Measurements from ENCODE around the gene NOXO1. TPM values are rescaled to one million over a fixed set of nuclear protein-coding genes. Genes with fewer than 3 reads are reported as not detected.

Gene NOXO1
- total and polyA plus RNA-seq, 2 donors (not counting 3 experiments of a cell fraction or from before 2014, with no cell fraction given), result 0.37 to 0.60 TPM

DNA sequence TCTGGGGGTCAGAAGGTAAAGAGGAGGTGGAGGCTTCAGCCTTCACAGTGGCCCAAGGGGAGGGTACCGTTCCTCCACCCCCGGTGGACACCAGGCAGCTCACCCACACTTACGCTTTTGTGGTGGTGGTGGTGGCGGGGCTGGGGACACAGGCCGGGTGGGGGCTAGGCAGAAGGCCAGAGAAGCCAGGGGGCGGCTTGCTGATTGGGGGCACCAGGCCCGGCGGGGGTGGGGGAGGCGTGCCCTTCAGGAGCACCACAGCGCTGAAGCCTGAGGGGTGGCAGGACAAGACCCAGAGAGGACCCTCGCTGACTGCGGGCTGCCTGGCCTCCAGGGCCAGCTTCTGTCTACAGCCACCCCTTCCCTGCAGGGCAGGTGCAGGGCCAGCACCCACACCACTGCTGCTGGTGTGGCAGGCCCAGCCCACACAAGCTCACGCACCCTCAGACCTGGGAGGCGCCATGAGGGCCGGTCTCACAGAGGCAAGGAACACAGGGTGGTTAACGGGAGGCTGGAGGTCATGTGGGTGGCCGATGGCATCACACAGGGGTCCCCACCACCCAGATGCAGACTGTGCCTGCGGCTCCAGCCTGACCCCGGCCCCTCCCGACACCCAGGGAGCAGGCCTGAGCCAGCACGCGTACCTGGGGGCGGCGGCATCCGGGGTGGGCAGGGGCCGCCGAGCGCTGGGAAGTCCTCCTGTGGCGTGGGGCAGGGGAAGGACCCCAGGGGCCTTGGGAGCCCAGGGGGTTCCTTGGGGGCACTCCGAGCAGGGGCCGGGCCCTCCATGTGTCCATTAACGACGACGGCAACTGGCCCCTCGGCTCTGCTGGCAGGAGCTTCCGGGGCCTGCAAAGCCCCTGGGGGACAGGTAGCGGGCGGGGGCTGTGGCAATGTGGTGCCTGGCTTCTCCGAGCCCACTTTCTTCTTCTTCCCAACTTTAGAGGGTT, 17.9 kb upstream of the NOXO1 start:
- BruUV-seq (replicated peaks), result no TSS peak
- no peak for FAIRE-seq

More for the DNA sequence above, 17.9 kb upstream of the NOXO1 start:
- TF ChIP-seq FOS (IDR thresholded peaks at IDR 0.05; ENCODE audit: borderline replicate concordance, insufficient read depth, low read length) (no peak), MYC (IDR thresholded peaks at IDR 0.05; ENCODE audit: low read depth, low read length) (no peak), GATA2 (IDR thresholded peaks at IDR 0.05; ENCODE audit: insufficient read depth, insufficient read length, low read depth, low read length) (no peak), EZH2 (IDR thresholded peaks at IDR 0.05; ENCODE audit: borderline replicate concordance, low read depth, low read length, severe bottlenecking) (no peak), JUN (IDR thresholded peaks at IDR 0.05; ENCODE audit: borderline replicate concordance, insufficient read depth, insufficient read length, low read depth) (no peak), POLR2AphosphoS5 (IDR thresholded peaks at IDR 0.05; ENCODE audit: insufficient read depth, low read depth, low read length) (no peak), POLR2A (IDR thresholded peaks at IDR 0.05; ENCODE audit: low read depth, low read length) (no peak)
- TF ChIP-seq, protein P1, sequence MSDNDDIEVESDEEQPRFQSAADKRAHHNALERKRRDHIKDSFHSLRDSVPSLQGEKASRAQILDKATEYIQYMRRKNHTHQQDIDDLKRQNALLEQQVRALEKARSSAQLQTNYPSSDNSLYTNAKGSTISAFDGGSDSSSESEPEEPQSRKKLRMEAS (IDR thresholded peaks at IDR 0.05; ENCODE audit: insufficient read depth, insufficient read length), result no peak
- TF ChIP-seq, protein P2, sequence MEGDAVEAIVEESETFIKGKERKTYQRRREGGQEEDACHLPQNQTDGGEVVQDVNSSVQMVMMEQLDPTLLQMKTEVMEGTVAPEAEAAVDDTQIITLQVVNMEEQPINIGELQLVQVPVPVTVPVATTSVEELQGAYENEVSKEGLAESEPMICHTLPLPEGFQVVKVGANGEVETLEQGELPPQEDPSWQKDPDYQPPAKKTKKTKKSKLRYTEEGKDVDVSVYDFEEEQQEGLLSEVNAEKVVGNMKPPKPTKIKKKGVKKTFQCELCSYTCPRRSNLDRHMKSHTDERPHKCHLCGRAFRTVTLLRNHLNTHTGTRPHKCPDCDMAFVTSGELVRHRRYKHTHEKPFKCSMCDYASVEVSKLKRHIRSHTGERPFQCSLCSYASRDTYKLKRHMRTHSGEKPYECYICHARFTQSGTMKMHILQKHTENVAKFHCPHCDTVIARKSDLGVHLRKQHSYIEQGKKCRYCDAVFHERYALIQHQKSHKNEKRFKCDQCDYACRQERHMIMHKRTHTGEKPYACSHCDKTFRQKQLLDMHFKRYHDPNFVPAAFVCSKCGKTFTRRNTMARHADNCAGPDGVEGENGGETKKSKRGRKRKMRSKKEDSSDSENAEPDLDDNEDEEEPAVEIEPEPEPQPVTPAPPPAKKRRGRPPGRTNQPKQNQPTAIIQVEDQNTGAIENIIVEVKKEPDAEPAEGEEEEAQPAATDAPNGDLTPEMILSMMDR (IDR thresholded peaks at IDR 0.05; ENCODE audit: extremely low read depth in 1 of 2, insufficient read depth in 1 of 2, low read depth in 1 of 2, low read length in 2 of 2), result no peak
- no peak overlapping the region for H3K27ac ChIP-seq (ENCODE audit: insufficient read depth, low read depth, low read length)
- H3K79me2 ChIP-seq (ENCODE audit: control insufficient read depth, insufficient read depth, low read length), result peaks cover 15% of the 10 kb centered on the region
- H3K9me1 ChIP-seq (replicated peaks; ENCODE audit: control insufficient read depth, extremely low read depth, insufficient read depth, low read length), result no peaks in the 10 kb centered on the region
- ChIA-PET CTCF (no interaction called here), POLR2A (no interaction called here)
- H3K36me3 ChIP-seq (ENCODE audit: control insufficient read depth in 2 of 2, extremely low read depth in 1 of 2, insufficient read depth in 2 of 2, low read length in 2 of 2), result peaks cover 0 to 53% of the 10 kb centered on the region in 2 experiments
- no peak overlapping the region for H2AFZ ChIP-seq (ENCODE audit: low read depth, low read length)
- dilution Hi-C loops (cut with MboI; ENCODE audit: extremely low pct_ligation_motif_present, low sequenced_read_pairs), result no loop called here
- H3K4me3 ChIP-seq (replicated peaks in 1 of 3; ENCODE audit: insufficient read depth in 1 of 3, low read depth in 1 of 3, low read length in 3 of 3), result no peak overlapping the region
- H3K9me3 ChIP-seq (replicated peaks; ENCODE audit: control insufficient read depth, insufficient read depth, low read length), result no peaks in the 10 kb centered on the region
- intact Hi-C loops (cut with micrococcal nuclease), result no loop called here
- H3K4me1 ChIP-seq (ENCODE audit: control insufficient read depth, extremely low read depth, insufficient read depth, low read length), result peaks cover 3% of the 10 kb centered on the region
- H3K4me2 ChIP-seq (ENCODE audit: insufficient read depth, low read length), result no peak overlapping the region
- no peaks in the 10 kb centered on the region for H4K20me1 ChIP-seq (replicated peaks; ENCODE audit: control insufficient read depth, extremely low read depth, insufficient read depth, low read length)
- DNase-seq (ENCODE audit: low read depth, low spot score), result no peak
- H3K9ac ChIP-seq (replicated peaks; ENCODE audit: extremely low read depth, insufficient read depth, low read length), result no peak overlapping the region
- no peaks in the 10 kb centered on the region for H3K27me3 ChIP-seq (ENCODE audit: control insufficient read depth in 2 of 2, insufficient read depth in 2 of 2, low read length in 2 of 2)

Data from endothelial cell of umbilical vein (primary cell).